ENCODE measurements around the gene RUBCN.
A peak's percentile ranks its signal among the peaks of the same experiment; 100 is the strongest.
"Not testable (repeated sequence)": the region's sequence is repeated elsewhere in the genome, so short reads cannot be mapped to it uniquely, and the experiment has no call there.

Gene RUBCN

DNA sequence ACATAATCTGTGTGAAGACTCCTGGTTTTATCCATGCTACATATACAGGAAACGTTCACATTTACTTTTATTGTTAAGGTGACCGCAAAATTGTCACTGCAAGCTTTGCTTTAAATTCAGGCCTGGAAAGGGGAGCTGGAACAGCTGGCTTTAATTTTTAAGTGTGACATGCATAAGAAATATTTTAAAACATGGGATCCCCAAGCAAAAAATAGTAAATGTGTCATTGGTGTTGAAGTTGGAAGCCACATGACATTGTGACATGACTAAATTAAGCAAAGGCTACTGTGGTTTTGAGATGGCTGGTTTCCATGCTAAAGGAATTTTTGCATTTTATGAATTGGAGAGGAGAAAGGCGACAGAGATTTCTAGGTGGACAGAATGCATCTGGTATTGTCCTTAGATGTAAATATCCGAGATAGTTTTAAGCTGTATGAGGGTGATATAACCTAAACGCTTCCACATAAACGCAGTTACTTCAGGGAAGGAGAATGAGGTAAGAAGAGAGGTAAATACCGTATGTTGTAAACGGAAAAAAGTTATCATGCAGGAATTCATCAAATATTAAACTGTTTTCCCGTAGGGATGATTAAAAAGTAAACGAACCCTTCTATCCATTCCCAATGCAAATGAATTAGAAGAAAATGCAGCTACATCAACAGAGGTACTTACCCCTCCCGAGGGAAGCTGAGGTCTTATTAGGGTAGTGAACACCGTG is 12.1 kb upstream of the RUBCN start:
- H3K4me1 ChIP-seq (ENCODE audit: insufficient read depth, low read length), result no peaks in the 10 kb centered on the region
- no peaks in the 10 kb centered on the region for H3K9me3 ChIP-seq (ENCODE audit: control insufficient read depth, insufficient read depth, low read length)
- H3K9ac ChIP-seq (ENCODE audit: low read depth, low read length), result peak overlapping the region; percentile 63; the same call in 1 of the 2 replicates
- H3K36me3 ChIP-seq (ENCODE audit: insufficient read depth, low read length), result no peaks in the 10 kb centered on the region

DNA sequence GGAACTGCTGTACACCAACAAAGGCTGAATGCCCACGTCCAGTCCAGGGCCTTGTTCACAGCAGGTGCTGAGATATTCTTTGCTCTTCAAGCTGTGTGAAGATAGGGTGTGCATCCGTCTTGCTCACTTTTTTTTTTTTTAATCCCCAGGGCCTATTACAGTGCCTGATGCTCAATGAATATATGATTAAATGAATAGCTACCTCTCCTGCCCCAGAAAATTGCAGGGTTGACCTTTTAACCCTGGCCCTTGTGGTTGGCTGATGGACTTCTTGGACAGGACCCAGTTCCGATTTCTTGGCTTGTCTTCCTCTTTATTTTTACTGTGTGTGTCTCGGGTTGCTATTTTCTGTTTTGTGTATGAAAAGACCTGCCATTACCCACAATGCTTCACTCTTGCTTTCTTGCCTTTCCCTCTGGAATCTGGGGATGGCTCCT is 10.1 kb upstream of the RUBCN start:
- H3K36me3 ChIP-seq (ENCODE audit: insufficient read depth, low read length), result no peaks in the 10 kb centered on the region
- H3K9me3 ChIP-seq (ENCODE audit: control insufficient read depth, insufficient read depth, low read length), result no peaks in the 10 kb centered on the region
- H3K4me1 ChIP-seq (ENCODE audit: insufficient read depth, low read length), result no peaks in the 10 kb centered on the region
- no peak overlapping the region for H3K9ac ChIP-seq (ENCODE audit: low read depth, low read length)

DNA sequence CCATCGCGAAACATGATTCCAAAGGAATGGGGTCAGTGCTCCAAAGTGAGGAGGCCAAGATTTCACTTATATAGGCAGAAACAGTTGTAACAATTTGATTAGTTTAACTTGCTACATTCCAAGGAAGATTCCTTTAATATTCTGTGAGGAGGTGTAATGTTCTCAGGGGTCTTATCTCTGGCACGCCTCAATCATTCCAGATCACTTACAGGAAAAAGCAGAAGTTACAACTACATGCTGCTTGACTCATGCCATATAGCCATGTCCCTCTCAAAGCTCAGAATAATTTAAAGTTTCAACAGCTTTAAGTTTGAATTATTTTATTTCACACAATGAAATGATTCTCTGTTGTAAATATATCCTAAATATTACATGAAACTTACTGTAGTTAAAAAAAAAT is 9.5 kb upstream of the RUBCN start:
- no peaks in the 10 kb centered on the region for H3K36me3 ChIP-seq (ENCODE audit: insufficient read depth, low read length)
- H3K4me1 ChIP-seq (ENCODE audit: insufficient read depth, low read length), result no peaks in the 10 kb centered on the region
- no peaks in the 10 kb centered on the region for H3K9me3 ChIP-seq (ENCODE audit: control insufficient read depth, insufficient read depth, low read length)
- no peak overlapping the region for H3K9ac ChIP-seq (ENCODE audit: low read depth, low read length)

DNA sequence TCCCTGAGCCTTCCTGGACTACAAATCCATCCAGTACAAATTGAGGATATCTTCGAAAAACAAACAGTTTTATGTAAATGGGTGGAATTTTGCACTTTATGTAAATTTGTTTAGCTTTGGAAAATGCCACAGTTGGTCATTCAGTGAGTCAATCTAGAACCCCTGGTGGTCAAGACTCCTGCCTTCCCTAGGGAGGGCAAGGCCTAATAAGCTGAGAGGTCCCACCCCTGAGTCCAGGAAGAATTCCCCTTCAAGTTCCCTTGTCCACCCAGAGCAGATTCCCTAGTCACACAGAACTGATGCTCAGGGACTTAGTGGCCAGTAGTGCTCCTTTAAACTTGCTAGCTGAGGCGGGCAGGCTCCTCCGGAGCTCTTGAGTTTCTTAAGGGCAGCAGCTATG is 6.1 kb upstream of the RUBCN start:
- Histone ChIP-seq H3K4me1 (ENCODE audit: insufficient read depth, low read length) (no peaks in the 10 kb centered on the region), H3K9me3 (ENCODE audit: control insufficient read depth, insufficient read depth, low read length) (no peaks in the 10 kb centered on the region), H3K9ac (ENCODE audit: low read depth, low read length) (no peak overlapping the region), H3K36me3 (ENCODE audit: insufficient read depth, low read length) (no peaks in the 10 kb centered on the region)

GRCh38 chr3:197737749-197738462 is 1.2 kb upstream of the RUBCN start:
- no peaks in the 10 kb centered on the region for H3K9me3 ChIP-seq (ENCODE audit: control insufficient read depth, insufficient read depth, low read length)
- no peaks in the 10 kb centered on the region for H3K4me1 ChIP-seq (ENCODE audit: insufficient read depth, low read length)
- peak overlapping the region; percentile 93 for H3K9ac ChIP-seq (ENCODE audit: low read depth, low read length)
- no peaks in the 10 kb centered on the region for H3K36me3 ChIP-seq (ENCODE audit: insufficient read depth, low read length)

DNA sequence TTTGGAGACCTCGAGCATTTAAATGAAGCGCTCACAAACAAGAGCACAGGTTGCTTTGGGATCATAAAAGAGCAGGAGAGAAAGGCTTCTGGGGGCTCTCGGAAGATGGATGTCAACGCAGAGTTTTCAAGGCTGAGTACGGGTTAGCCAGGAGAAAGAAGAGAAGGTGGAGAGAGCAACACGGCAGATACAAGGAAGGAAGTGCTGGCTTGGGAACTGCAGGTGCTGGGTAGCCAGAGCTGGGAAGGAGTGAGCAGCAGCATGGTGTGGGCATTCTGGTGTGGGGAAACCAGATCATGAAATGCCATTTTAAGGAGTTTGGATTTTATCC is 580 bp upstream of the RUBCN start:
- peak overlapping the region; percentile 93 for H3K9ac ChIP-seq (ENCODE audit: low read depth, low read length)
- no peaks in the 10 kb centered on the region for H3K4me1 ChIP-seq (ENCODE audit: insufficient read depth, low read length)
- no peaks in the 10 kb centered on the region for H3K9me3 ChIP-seq (ENCODE audit: control insufficient read depth, insufficient read depth, low read length)
- H3K36me3 ChIP-seq (ENCODE audit: insufficient read depth, low read length), result no peaks in the 10 kb centered on the region

DNA sequence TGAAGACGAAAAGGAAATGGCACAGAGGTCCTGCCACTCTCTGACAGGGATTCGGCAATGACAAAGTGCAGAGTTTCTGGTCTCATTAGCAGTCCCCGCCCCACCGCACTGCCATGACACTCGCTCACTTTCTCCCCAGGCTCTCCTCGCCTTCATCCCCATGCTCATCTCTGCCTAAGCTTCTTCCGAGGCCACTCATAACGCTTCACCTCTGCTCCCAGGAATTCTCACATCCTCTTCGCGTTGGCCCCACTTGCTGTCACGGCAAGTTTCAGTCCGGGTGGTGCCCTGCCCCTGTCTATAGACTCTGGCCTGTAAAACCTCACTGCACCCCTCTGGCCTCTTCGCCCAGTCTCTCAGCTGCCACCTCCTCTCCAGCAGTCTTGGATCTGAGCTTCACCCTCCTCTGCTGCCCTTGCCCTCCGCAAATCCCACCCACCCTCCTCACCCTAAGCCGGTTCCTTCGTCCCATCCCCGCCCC is 654 bp downstream of the RUBCN start:
- Histone ChIP-seq H3K9ac (ENCODE audit: low read depth, low read length) (peak overlapping the region; percentile 71), H3K4me1 (ENCODE audit: insufficient read depth, low read length) (no peaks in the 10 kb centered on the region), H3K9me3 (ENCODE audit: control insufficient read depth, insufficient read depth, low read length) (no peaks in the 10 kb centered on the region), H3K36me3 (ENCODE audit: insufficient read depth, low read length) (no peaks in the 10 kb centered on the region)

DNA sequence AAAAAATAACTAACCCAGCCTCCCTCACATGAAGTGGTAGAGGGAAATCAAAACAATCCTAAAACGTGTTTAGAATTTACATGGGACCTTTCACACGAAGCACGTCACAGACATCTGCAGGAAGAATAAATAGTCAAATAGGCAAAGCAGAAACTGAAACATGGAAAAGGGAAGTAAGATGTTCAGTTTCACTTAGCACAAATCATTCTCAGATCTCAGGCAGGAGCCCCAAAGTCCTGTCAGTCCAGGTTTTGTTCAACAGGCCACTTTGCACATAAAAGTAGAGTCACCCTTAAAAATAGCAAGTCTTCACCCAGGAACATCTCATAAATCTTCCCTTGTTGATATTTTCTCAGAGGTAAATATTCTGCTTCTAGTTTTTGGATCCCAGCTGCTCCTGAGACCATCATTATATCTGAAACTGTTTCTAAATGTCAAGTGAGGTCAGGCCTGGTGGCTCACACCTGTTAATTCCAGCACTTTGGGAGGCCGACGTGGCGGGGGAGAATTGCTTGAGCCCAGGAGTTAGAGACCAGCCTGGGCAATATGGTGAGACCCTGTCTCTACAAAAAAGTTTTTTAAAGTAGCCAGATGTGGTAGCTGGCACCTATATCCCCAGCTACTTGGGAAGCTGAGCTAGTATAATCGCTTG is 1.9 kb downstream of the RUBCN start:
- Histone ChIP-seq H3K9me3 (ENCODE audit: control insufficient read depth, insufficient read depth, low read length) (peaks cover 3% of the 10 kb centered on the region; the same call in 1 of the 2 replicates), H3K4me1 (ENCODE audit: insufficient read depth, low read length) (no peaks in the 10 kb centered on the region), H3K9ac (ENCODE audit: low read depth, low read length) (no peak overlapping the region)

DNA sequence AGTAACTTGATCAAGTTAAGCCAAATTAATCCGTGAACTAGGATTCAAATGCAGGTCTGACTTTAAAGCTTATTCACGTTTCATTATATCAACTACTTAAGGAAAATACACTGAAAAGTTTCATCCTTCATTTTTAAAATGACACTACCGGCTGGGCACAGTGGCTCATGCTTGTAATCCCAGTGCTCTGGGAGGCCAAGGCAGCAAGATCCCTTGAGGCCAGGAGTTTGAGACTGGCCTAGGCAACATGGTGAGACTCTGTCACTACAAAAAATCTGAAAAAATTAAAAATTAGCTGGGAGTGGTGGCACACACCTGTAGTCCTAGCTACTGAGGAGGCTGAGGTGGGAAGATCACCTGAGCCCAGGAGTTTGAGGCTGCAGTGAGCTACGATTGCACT is 3.7 kb downstream of the RUBCN start:
- Histone ChIP-seq H3K9me3 (ENCODE audit: control insufficient read depth, insufficient read depth, low read length) (peaks cover 3% of the 10 kb centered on the region; the same call in 1 of the 2 replicates), H3K36me3 (ENCODE audit: insufficient read depth, low read length) (no peaks in the 10 kb centered on the region), H3K4me1 (ENCODE audit: insufficient read depth, low read length) (no peaks in the 10 kb centered on the region), H3K9ac (ENCODE audit: low read depth, low read length) (no peak overlapping the region)

More for the DNA sequence above, 1.9 kb downstream of the RUBCN start:
- H3K36me3 ChIP-seq (ENCODE audit: insufficient read depth, low read length), result no peaks in the 10 kb centered on the region

DNA sequence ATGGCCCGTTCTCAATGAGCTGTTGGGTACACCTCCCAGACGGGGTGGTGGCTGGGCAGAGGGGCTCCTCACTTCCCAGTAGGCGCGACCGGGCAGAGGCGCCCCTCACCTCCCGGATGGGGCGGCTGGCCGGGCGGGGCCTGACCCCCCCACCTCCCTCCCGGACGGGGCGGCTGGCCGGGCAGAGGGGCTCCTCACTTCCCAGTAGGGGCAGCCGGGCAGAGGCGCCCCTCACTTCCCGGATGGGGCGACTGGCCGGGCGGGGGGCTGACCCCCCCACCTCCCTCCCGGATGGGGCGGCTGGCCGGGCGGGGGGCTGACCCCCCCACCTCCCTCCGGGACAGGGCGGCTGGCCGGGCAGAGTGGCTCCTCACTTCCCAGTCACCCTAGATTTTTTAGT is 5.2 kb downstream of the RUBCN start:
- not testable (repeated sequence) for H3K36me3 ChIP-seq (ENCODE audit: insufficient read depth, low read length); H3K4me1 ChIP-seq (ENCODE audit: insufficient read depth, low read length); H3K9ac ChIP-seq (ENCODE audit: low read depth, low read length); H3K9me3 ChIP-seq (ENCODE audit: control insufficient read depth, insufficient read depth, low read length)

DNA sequence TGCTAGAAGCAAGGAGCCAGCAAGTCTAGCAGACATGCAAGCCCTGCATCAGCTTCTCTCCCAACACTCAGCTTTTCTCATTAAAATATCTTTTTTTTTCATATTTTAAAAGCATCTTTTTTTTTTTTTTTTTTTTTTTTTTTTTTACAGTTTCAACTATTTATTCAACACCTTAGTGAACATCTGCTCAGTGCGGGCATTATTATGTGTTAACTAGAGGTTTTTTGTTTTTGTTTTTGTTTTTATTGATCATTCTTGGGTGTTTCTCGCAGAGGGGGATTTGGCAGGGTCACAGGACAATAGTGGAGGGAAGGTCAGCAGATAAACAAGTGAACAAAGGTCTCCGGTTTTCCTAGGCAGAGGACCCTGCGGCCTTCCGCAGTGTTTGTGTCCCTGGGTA is 5.9 kb downstream of the RUBCN start:
- H3K36me3 ChIP-seq (ENCODE audit: insufficient read depth, low read length); H3K4me1 ChIP-seq (ENCODE audit: insufficient read depth, low read length); H3K9ac ChIP-seq (ENCODE audit: low read depth, low read length); H3K9me3 ChIP-seq (ENCODE audit: control insufficient read depth, insufficient read depth, low read length): not testable (repeated sequence)

DNA sequence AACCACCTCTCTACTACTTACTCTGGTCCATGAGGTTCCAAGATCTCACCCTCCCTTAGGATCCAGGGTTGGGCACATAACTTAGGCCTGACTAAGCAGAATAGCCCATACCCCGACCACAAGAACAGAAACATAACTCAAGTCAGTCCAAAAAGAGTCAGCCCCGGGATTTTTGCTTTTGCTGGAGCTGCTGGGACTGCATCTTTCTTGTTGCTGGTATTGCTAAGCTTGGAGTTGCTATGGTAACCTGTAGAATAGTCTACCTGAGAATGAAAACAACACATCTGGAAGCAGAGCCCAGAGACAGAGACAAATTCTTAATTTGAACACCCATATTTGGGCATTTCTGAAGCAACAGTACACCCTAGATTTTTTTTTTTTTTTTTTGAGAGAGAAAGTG is 6.5 kb downstream of the RUBCN start:
- H3K36me3 ChIP-seq (ENCODE audit: insufficient read depth, low read length), result no peaks in the 10 kb centered on the region
- H3K4me1 ChIP-seq (ENCODE audit: insufficient read depth, low read length), result no peaks in the 10 kb centered on the region
- peaks cover 3% of the 10 kb centered on the region; the same call in 1 of the 2 replicates for H3K9me3 ChIP-seq (ENCODE audit: control insufficient read depth, insufficient read depth, low read length)
- no peak overlapping the region for H3K9ac ChIP-seq (ENCODE audit: low read depth, low read length)

GRCh38 chr3:197728487-197728886 is 8.2 kb downstream of the RUBCN start:
- no peak overlapping the region for H3K9ac ChIP-seq (ENCODE audit: low read depth, low read length)
- no peaks in the 10 kb centered on the region for H3K36me3 ChIP-seq (ENCODE audit: insufficient read depth, low read length)
- peaks cover 3% of the 10 kb centered on the region; the same call in 1 of the 2 replicates for H3K9me3 ChIP-seq (ENCODE audit: control insufficient read depth, insufficient read depth, low read length)
- H3K4me1 ChIP-seq (ENCODE audit: insufficient read depth, low read length), result no peaks in the 10 kb centered on the region

GRCh38 chr3:197727878-197728277 is 8.8 kb downstream of the RUBCN start:
- not testable (repeated sequence) for H3K4me1 ChIP-seq (ENCODE audit: insufficient read depth, low read length); H3K9me3 ChIP-seq (ENCODE audit: control insufficient read depth, insufficient read depth, low read length); H3K36me3 ChIP-seq (ENCODE audit: insufficient read depth, low read length); H3K9ac ChIP-seq (ENCODE audit: low read depth, low read length)

GRCh38 chr3:197722734-197723133 is 14.0 kb downstream of the RUBCN start:
- Histone ChIP-seq H3K9me3 (ENCODE audit: control insufficient read depth, insufficient read depth, low read length) (0 out of 2 replicates have a peak, but pooled peaks cover 3% of the 10 kb centered on the region), H3K9ac (ENCODE audit: low read depth, low read length) (no peak overlapping the region), H3K4me1 (ENCODE audit: insufficient read depth, low read length) (no peaks in the 10 kb centered on the region), H3K36me3 (ENCODE audit: insufficient read depth, low read length) (no peaks in the 10 kb centered on the region)

All from ES-I3 (cell line).